ENCODE measurements around the gene STPG3.

Gene STPG3

DNA sequence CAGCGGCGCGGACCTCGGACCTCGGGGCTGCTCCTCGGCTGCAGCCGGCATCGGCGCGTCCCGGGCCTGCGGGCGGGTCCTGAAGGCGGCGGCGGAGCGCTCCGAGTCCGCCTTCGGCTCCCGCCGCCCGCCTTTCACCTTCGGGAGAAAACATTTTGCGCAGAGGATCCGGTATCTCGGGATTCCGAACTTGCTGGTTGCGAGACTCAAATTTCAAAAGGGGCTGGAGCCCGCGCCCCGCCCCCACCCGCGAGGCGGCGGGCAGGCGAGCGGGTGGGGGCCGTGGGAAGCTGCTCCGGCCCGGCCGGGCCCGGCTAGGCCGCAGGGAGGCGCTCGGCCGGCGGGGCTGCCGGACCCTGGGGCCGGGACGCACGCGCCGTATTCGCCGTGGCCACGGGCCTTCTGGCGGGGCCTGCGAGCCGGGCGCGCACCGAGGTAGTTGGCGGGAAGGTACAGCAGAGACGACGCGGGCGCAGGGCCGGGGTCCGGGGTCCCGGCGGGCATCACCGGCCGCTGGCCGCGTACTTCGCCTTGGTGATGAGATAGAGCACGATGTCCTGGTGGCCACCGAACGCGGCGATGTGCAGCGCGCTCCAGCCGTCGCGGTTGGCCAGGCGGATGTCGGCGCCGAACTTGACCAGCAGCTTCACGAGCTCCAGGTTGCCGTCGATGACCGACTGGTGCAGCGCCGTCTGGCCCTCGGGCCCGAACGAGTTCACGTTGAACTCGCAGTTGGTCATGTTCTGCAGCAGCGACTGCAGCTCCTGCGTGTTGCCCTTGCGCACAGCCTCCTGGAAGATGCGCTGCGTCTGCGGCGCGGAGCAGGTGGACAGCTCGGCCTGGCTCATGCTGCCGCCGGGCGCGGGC is 50.2 kb downstream of the STPG3 start:
- peak; percentile 73 for DNase-seq (ENCODE audit: low spot score)
- in situ Hi-C loops (cut with MboI; ENCODE audit: low sequenced_read_pairs, unreplicated experiment), result no loop called here
- TF ChIP-seq, protein P1, sequence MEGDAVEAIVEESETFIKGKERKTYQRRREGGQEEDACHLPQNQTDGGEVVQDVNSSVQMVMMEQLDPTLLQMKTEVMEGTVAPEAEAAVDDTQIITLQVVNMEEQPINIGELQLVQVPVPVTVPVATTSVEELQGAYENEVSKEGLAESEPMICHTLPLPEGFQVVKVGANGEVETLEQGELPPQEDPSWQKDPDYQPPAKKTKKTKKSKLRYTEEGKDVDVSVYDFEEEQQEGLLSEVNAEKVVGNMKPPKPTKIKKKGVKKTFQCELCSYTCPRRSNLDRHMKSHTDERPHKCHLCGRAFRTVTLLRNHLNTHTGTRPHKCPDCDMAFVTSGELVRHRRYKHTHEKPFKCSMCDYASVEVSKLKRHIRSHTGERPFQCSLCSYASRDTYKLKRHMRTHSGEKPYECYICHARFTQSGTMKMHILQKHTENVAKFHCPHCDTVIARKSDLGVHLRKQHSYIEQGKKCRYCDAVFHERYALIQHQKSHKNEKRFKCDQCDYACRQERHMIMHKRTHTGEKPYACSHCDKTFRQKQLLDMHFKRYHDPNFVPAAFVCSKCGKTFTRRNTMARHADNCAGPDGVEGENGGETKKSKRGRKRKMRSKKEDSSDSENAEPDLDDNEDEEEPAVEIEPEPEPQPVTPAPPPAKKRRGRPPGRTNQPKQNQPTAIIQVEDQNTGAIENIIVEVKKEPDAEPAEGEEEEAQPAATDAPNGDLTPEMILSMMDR (IDR thresholded peaks at IDR 0.05; ENCODE audit: borderline replicate concordance, control extremely low read depth, extremely low read depth, insufficient read depth, missing control alignments), result peak; percentile 64

DNA sequence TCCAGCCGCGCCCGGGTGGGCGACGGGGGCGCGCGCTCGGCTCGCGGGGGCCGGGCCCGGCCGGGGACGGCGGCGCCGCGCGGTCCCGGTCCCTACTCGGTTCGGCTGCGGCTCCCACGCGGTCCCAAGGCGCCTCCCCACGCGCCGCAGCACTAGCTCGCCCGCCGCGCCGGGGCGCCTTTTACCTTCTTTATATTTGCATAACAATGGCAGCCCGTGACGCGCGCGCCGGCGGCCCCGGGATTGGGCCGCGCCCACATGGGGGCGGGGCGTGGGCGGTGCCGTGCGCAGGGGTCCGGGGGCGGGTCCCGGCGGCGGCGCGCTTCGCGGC is 51.0 kb downstream of the STPG3 start, which contains the start of gene NRARP:
NRARP (minus strand) TSS at position 154 of the 331 bp plus-strand sequence. CDS start 343 bp downstream, outside the sequence.
- peak; percentile 93 for DNase-seq (ENCODE audit: low spot score)
- TF ChIP-seq, protein P1 (IDR thresholded peaks at IDR 0.05; ENCODE audit: borderline replicate concordance, control extremely low read depth, extremely low read depth, insufficient read depth, missing control alignments), result peak; percentile 10
- in situ Hi-C loops (cut with MboI; ENCODE audit: low sequenced_read_pairs, unreplicated experiment), result no loop called here

DNA sequence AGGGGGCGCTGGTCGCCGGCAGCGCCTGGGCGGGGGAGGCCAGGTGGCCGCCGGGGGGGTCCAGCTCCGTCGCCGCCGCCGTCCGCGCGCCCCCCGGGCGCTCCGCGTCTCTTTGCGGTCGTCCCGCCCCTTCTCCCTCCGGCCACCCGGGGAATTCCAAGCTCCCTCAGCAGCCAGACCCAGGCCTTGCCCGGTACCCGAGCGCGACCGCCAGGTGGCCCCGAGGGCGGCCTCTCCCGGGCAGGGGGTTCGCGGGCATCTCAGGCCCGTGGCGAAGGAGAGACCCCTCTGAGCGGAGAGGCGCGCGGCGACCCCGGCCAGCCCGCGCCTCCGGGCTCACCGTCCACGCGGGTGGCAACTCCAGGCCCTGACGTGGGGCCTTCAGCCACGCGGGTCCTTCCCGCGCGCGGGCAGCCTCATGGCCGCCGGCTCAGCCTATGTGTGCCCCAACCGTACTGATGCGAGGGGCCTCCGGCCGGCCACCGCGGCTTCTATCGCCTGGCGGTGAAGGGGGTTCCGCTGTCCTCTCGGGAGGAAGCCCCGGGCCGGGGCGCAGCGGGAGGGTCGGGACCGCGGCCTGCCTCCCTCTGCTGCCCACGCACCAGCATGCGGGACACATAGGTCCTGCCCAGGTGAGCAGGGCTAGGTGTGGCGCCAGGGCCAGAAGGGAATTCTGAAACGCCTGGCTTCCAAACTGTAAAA is 51.5 kb downstream of the STPG3 start:
- TF ChIP-seq, protein P1 (IDR thresholded peaks at IDR 0.05; ENCODE audit: borderline replicate concordance, control extremely low read depth, extremely low read depth, insufficient read depth, missing control alignments), result peak; percentile 47
- in situ Hi-C loops (cut with MboI; ENCODE audit: low sequenced_read_pairs, unreplicated experiment), result no loop called here
- no peak for DNase-seq (ENCODE audit: low spot score)
